Left lung (tissue), 10 donors: ENCODE data around the gene CDX2. TPM values are rescaled to one million over a fixed set of nuclear protein-coding genes. Genes with fewer than 3 reads are reported as not detected.

Experiments used
- ATAC-seq: fragments of 200-7000 bp; cut with Tn5 transposase; one replicate; pipeline ENCODE4 v1.9.1; 2020; ENCODE audit warnings: moderate library complexity
- DNase-seq, 4 donors: peaks; one replicate each; pipeline ENCODE4 v3.0.0-alpha.2; 2013 to 2020
- H3K27ac ChIP-seq, 2 donors: fragments of 200-600 bp; sonication (generic) in 1 of 2; one replicate each; pipeline versions ENCODE4 v1.5.0 to v1.8.0; 2020 to 2021
- H3K27me3 ChIP-seq, 2 donors: fragments of 200-600 bp; sonication (generic) in 1 of 2; one replicate each; pipeline versions ENCODE4 v1.5.0 to v1.8.0; 2020 to 2021
- H3K36me3 ChIP-seq, 2 donors: fragments of 200-600 bp; sonication (generic) in 1 of 2; one replicate each; pipeline versions ENCODE4 v1.5.0 to v1.8.0; 2020 to 2021
- H3K4me1 ChIP-seq, 2 donors: fragments of 200-600 bp; one replicate each; pipeline ENCODE4 v1.8.0; 2021
- H3K4me3 ChIP-seq, 2 donors: fragments of 200-600 bp; sonication (generic) in 1 of 2; one replicate each; pipeline versions ENCODE4 v1.5.0 to v1.8.0; 2020 to 2021; ENCODE audit warnings: mild to moderate bottlenecking in 1 of 2
- H3K9me3 ChIP-seq, 2 donors: fragments of 200-600 bp; sonication (generic) in 1 of 2; one replicate each; pipeline versions ENCODE4 v1.5.0 to v1.8.0; 2020 to 2021
- CTCF ChIP-seq, 2 donors: fragments of 200-600 bp; sonication (generic) in 1 of 2; IDR thresholded peaks; one replicate each; pipeline versions ENCODE4 v1.5.0 to v1.8.0; 2021; ENCODE audit warnings: antibody characterized with exemption in 2 of 2
- intact Hi-C, 2 donors: fragments of 100-400 bp; cut with DNase I; formaldehyde crosslinking; loops; one replicate each; pipeline versions ENCODE4 v1.11.2 to v1.14.2; 2022
- polyA plus RNA-seq, 6 donors: library from polyadenylated mRNA; unstranded; fragments of 120-200 nt; gene quantifications; one replicate each; pipeline ENCODE4 v1.2.1, GENCODE V29; 2013; ENCODE audit not compliant: insufficient read length in 6 of 6
- total RNA-seq, 2 donors: library from RNA; stranded (reverse); fragmentation: NEBNext Ultra II Directional; extraction: Animal tissue kit (Norgen Biotek cat#: 25700); gene quantifications; one replicate each; pipeline ENCODE4 v1.2.1, GENCODE V29; 2021
- donor health status: DM: no; HTN: yes; CAD: no.
- donor health status: DM: no; HTN: no; CAD: no.

Gene CDX2
- total and polyA plus RNA-seq, 8 donors: not detected

- peaks cover 100% of the 10 kb centered on the region in 2 donors for H3K27me3 ChIP-seq
- H3K9me3 ChIP-seq: no peaks in the 10 kb centered on the region
- H3K27ac ChIP-seq: no peak overlapping the region
- H3K4me1 ChIP-seq: peaks cover 20 to 26% of the 10 kb centered on the region in 2 donors
- no peaks in the 10 kb centered on the region for H3K36me3 ChIP-seq
- H3K4me3 ChIP-seq: peak overlapping the region in 1 of 2 donors; percentile 17
- DNase-seq (no peak), ATAC-seq (no peak)
- intact Hi-C loops: no loop called here
- TF ChIP-seq CTCF (IDR thresholded peaks at IDR 0.05): no peak
Measured at GRCh38 chr13:27919659-27919933, 49.5 kb downstream of the CDX2 start.

DNA sequence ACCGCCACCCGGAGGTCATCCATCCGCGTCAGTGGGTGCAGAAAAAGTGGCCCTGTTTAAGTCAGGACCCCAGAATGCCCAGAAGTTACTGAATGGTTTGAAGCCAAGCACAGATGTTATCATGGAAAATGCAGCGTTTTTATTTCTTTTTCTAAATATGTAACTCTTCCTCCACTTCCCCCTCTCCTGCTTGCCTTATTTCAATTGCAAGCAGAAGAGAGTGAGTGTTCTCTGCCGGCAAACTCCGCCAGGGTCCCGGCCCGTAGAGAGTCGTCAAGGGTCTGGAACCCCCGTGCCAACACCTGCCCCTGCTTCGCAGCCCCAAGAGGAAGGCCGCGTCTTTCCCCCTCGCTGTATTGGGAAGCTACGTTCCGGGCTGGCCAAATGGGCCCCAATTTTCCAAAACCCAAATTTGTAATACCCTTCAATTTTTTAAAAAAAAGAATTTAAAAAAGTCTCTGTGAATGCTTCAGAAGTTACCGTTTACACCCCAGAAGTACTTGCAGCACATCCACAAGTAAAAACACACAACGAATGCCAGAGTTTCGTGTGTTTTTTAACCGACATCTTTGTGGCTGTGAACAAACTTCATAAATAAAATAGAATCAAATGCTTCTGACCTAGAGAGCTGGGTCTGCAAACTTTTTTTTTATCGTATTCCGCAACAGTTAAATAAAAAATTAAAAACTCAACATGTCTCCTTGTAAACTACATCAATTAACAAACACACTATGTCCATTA is 50.0 kb downstream of the CDX2 start:
- intact Hi-C loops: no loop called here
- no peak for ATAC-seq
- DNase-seq: no peak
- Histone ChIP-seq H3K27me3 (peaks cover 98 to 100% of the 10 kb centered on the region in 2 donors), H3K36me3 (no peaks in the 10 kb centered on the region), H3K9me3 (no peaks in the 10 kb centered on the region), H3K27ac (no peak overlapping the region), H3K4me3 (no peak overlapping the region), H3K4me1 (peaks cover 20 to 26% of the 10 kb centered on the region in 2 donors)
- TF ChIP-seq CTCF (IDR thresholded peaks at IDR 0.05): no peak

GRCh38 chr13:27918041-27918917 is 50.8 kb downstream of the CDX2 start:
- no peak for ATAC-seq
- Histone ChIP-seq H3K9me3 (no peaks in the 10 kb centered on the region), H3K36me3 (no peaks in the 10 kb centered on the region), H3K4me1 (peaks cover 20 to 26% of the 10 kb centered on the region in 2 donors), H3K27me3 (peaks cover 94 to 100% of the 10 kb centered on the region in 2 donors), H3K4me3 (no peak overlapping the region), H3K27ac (no peak overlapping the region)
- intact Hi-C loops: no loop called here
- no peak for DNase-seq
- TF ChIP-seq CTCF (IDR thresholded peaks at IDR 0.05): no peak

DNA sequence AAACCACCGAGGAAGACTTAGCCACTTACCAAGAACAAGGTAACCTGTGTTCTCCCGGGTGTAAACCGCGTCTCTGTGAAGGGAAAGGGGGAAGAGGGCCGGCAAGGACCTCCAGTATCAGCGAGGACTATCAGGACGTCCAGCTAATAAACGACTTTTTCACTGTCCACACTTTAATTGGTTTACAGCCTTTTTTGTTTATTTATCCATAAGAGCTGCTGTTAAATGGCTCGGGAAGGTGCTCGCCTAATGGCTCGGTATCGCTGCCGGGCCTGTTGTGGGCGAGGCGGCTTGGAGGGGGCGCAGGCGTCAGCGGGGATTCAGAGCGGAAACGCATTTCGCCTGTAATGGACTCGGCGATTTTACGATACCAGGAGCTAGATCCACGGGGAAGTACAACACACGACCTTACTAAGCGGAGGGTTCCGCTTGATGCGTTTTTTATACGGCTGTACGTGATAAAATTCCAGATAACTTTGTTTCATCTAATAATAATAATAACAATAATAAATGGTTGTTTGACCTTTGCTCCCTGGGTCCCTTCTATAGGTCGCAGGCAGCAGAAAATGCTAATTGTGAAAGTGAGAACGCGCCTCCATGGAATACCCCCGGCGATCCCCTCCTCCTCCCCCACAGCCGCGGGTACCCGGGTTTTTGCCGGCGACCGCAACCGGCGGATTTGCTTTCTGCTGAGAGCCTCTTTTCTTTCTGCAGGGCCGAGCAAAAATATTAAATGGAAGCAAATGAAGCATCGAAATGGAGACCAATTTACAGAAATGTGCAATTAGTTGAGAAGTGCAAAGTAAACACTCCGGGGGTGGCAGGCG is 51.8 kb downstream of the CDX2 start:
- no peaks in the 10 kb centered on the region for H3K9me3 ChIP-seq
- TF ChIP-seq CTCF (IDR thresholded peaks at IDR 0.05): no peak
- H3K27ac ChIP-seq: no peak overlapping the region
- peaks cover 20 to 26% of the 10 kb centered on the region in 2 donors for H3K4me1 ChIP-seq
- H3K36me3 ChIP-seq: no peaks in the 10 kb centered on the region
- ATAC-seq (no peak), DNase-seq (no peak)
- H3K27me3 ChIP-seq: peaks cover 86 to 100% of the 10 kb centered on the region in 2 donors
- no peak overlapping the region for H3K4me3 ChIP-seq
- intact Hi-C loops: no loop called here
